CD14-positive monocyte (primary cell): ENCODE data around the gene TGM1. TPM values are rescaled to one million over a fixed set of nuclear protein-coding genes. Genes with fewer than 3 reads are reported as not detected.
"Not testable (repeated sequence)": the region's sequence is repeated elsewhere in the genome, so short reads cannot be mapped to it uniquely, and the experiment has no call there.

Experiments used
- DNase-seq, 3 donors: peaks; one replicate each; pipeline ENCODE4 v3.0.0-alpha.2; 2011 to 2022
- H2AFZ ChIP-seq: 2 replicates; pipeline ENCODE4 v1.6.0; 2012; ENCODE audit warnings: mild to moderate bottlenecking, low read depth, low read length, inconsistent platforms; ENCODE audit not compliant: insufficient read depth, poor library complexity, severe bottlenecking
- H3K27ac ChIP-seq, 2 donors: 1 replicate in 1 of 2; 2 replicates in 1 of 2; pipeline ENCODE4 v1.5.1; 2012 to 2013; ENCODE audit warnings: low read length in 2 of 2, control low read depth in 1 of 2, inconsistent platforms in 1 of 2, low read depth in 1 of 2, mild to moderate bottlenecking in 1 of 2
- H3K27me3 ChIP-seq, 2 donors: one replicate each; pipeline versions ENCODE4 v1.6.0 to v1.6.1; 2011 to 2013; ENCODE audit warnings: low read length in 2 of 2; ENCODE audit not compliant: control insufficient read depth in 2 of 2, insufficient read depth in 2 of 2
- H3K36me3 ChIP-seq, 2 donors: replicated peaks in 1 of 2; 1 replicate in 1 of 2; 2 replicates in 1 of 2; pipeline versions ENCODE4 v1.5.1 to v1.6.1; 2012 to 2013; ENCODE audit warnings: low read length in 2 of 2, control low read depth in 1 of 2, inconsistent platforms in 1 of 2, mild to moderate bottlenecking in 1 of 2; ENCODE audit not compliant: insufficient read depth in 2 of 2, control insufficient read depth in 1 of 2
- H3K4me1 ChIP-seq, 2 donors: 1 replicate in 1 of 2; 2 replicates in 1 of 2; pipeline versions ENCODE4 v1.5.1 to v1.6.1; 2012 to 2013; ENCODE audit warnings: low read length in 2 of 2, control low read depth in 1 of 2, inconsistent platforms in 1 of 2, mild to moderate bottlenecking in 1 of 2, moderate library complexity in 1 of 2; ENCODE audit not compliant: insufficient read depth in 2 of 2, control insufficient read depth in 1 of 2
- H3K4me2 ChIP-seq: replicated peaks from 2 replicates; pipeline ENCODE3; 2012; ENCODE audit warnings: low read length, moderate library complexity, mild to moderate bottlenecking; ENCODE audit not compliant: poor library complexity, severe bottlenecking; ENCODE audit errors: extremely low read depth
- H3K4me3 ChIP-seq, 3 experiments: fragments of 200-600 bp in 1 of 3; sonication (generic) in 1 of 3; replicated peaks in 1 of 3; 1 replicate in 2 of 3; 2 replicates in 1 of 3; pipeline ENCODE4 v1.5.1; 2011 to 2013; ENCODE audit warnings: low read length in 3 of 3, mild to moderate bottlenecking in 3 of 3, control low read depth in 2 of 3, low read depth in 2 of 3, inconsistent platforms in 1 of 3, moderate library complexity in 1 of 3
- H3K79me2 ChIP-seq: 2 replicates; pipeline ENCODE4 v1.6.0; 2012; ENCODE audit warnings: mild to moderate bottlenecking, control low read depth, inconsistent platforms, low read length, moderate library complexity; ENCODE audit not compliant: insufficient read depth
- H3K9ac ChIP-seq: 2 replicates; pipeline ENCODE4 v1.6.0; 2017; ENCODE audit warnings: low read length, mild to moderate bottlenecking; ENCODE audit not compliant: insufficient read depth, poor library complexity, severe bottlenecking
- H3K9me3 ChIP-seq, 2 donors: replicated peaks in 1 of 2; 1 replicate in 1 of 2; 2 replicates in 1 of 2; pipeline versions ENCODE4 v1.5.1 to v1.6.1; 2012 to 2013; ENCODE audit warnings: low read length in 2 of 2, control low read depth in 1 of 2; ENCODE audit not compliant: control insufficient read depth in 1 of 2, insufficient read depth in 1 of 2
- H4K20me1 ChIP-seq: 2 replicates; pipeline ENCODE4 v1.6.0; 2012; ENCODE audit warnings: mild to moderate bottlenecking, low read length, control low read depth, moderate library complexity; ENCODE audit not compliant: insufficient read depth
- H3K27ac Mint-ChIP-seq, 7 donors: one replicate each; pipeline ENCODE4 v1.8.0; 2020; ENCODE audit warnings: mild to moderate bottlenecking in 7 of 7, mixed read lengths in 7 of 7, moderate library complexity in 6 of 7, inconsistent platforms in 2 of 7
- H3K27me3 Mint-ChIP-seq, 3 donors: one replicate each; pipeline ENCODE4 v1.8.0; 2021 to 2022; ENCODE audit warnings: low read depth in 3 of 3, mild to moderate bottlenecking in 3 of 3, mixed read lengths in 3 of 3, moderate library complexity in 3 of 3, inconsistent platforms in 1 of 3
- H3K36me3 Mint-ChIP-seq, 2 donors: one replicate each; pipeline ENCODE4 v1.8.0; 2020; ENCODE audit warnings: mixed read lengths in 2 of 2, inconsistent platforms in 1 of 2, mild to moderate bottlenecking in 1 of 2
- H3K4me1 Mint-ChIP-seq: one replicate; pipeline ENCODE4 v1.8.0; 2020; ENCODE audit warnings: mild to moderate bottlenecking, mixed read lengths
- H3K4me3 Mint-ChIP-seq, 2 donors: one replicate each; pipeline ENCODE4 v1.8.0; 2020; ENCODE audit warnings: mild to moderate bottlenecking in 2 of 2, mixed read lengths in 2 of 2, moderate library complexity in 1 of 2
- H3K9me3 Mint-ChIP-seq, 7 donors: one replicate each; pipeline ENCODE4 v1.8.0; 2020 to 2022; ENCODE audit warnings: mixed read lengths in 7 of 7, mild to moderate bottlenecking in 6 of 7, moderate library complexity in 6 of 7, inconsistent platforms in 2 of 7
- WGBS: methylation state at CpG from one replicate; pipeline ENCODE4 v1.1.5; 2013; ENCODE audit warnings: missing lambda C conversion rate; ENCODE audit not compliant: insufficient coverage; 5-methylcytosine and 5-hydroxymethylcytosine counted together
- intact Hi-C, 2 donors: fragments of 100-400 bp; cut with micrococcal nuclease; formaldehyde crosslinking; loops; one replicate each; pipeline versions ENCODE4 v1.15.0 to v1.15.1; 2023
- polyA plus RNA-seq, 3 donors: library from polyadenylated mRNA; depleted of rRNA in 1 of 3; unstranded in 2 of 3; stranded (reverse) in 1 of 3; fragments of 300-500 nt in 2 of 3; fragments of >200 nt in 1 of 3; fragmentation: Illumina TruSeq in 2 of 3; gene quantifications; 1 replicate in 2 of 3; 2 replicates in 1 of 3; pipeline ENCODE4 v1.2.3, GENCODE V29; 2012 to 2021
- TF ChIP-seq, protein P1 (sequence below): fragments of 200-600 bp; IDR thresholded peaks from one replicate; pipeline ENCODE4 v1.8.0; 2022; ENCODE audit warnings: antibody characterized with exemption, mild to moderate bottlenecking

TGM1 gene
- polyA plus RNA-seq, 3 donors = 7.8 TPM; not detected in 2

DNA sequence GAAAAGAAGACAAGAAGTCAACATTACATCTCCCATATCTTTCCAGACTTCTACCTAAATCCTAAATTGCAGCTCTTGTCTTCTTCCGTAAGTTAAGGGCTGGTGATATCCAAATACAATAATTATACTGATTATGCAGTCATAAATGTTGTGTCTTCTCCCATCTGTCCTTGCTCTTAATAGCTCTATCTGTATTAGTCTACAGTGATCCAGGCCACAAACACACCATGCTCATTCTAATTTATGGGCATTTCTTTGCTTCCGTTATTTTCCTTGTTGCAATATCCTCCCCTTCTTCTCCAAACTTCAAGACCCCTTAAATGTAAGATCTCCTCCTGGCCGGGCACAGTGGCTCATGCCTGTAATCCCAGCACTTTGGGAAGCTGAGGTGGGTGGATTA, 43.5 kb downstream of the TGM1 start:
- H3K9me3 Mint-ChIP-seq = no peaks in the 10 kb centered on the region
- Histone ChIP-seq H3K4me3 (no peak overlapping the region), H2AFZ (no peak overlapping the region), H3K4me2 (no peak overlapping the region), H3K27me3 (no peaks in the 10 kb centered on the region), H3K4me1 (peaks cover 15 to 17% of the 10 kb centered on the region in 2 donors), H3K79me2 (peaks cover 53% of the 10 kb centered on the region), H3K36me3 (peaks cover 5 to 18% of the 10 kb centered on the region in 2 donors), H3K9me3 (no peaks in the 10 kb centered on the region), H3K9ac (no peak overlapping the region), H4K20me1 (peaks cover 5% of the 10 kb centered on the region), H3K27ac (no peak overlapping the region)
- H3K27me3 Mint-ChIP-seq = peaks cover 0 to 2% (median 1%) of the 10 kb centered on the region in 3 donors
- intact Hi-C loops = loop anchor here in 1 of 2 donors (10.0 kb wide), 1 partner anchor 85 kb away; the partner anchor contains the start of gene CIDEB
- H3K27ac Mint-ChIP-seq = no peak overlapping the region
- TF ChIP-seq, protein P1, sequence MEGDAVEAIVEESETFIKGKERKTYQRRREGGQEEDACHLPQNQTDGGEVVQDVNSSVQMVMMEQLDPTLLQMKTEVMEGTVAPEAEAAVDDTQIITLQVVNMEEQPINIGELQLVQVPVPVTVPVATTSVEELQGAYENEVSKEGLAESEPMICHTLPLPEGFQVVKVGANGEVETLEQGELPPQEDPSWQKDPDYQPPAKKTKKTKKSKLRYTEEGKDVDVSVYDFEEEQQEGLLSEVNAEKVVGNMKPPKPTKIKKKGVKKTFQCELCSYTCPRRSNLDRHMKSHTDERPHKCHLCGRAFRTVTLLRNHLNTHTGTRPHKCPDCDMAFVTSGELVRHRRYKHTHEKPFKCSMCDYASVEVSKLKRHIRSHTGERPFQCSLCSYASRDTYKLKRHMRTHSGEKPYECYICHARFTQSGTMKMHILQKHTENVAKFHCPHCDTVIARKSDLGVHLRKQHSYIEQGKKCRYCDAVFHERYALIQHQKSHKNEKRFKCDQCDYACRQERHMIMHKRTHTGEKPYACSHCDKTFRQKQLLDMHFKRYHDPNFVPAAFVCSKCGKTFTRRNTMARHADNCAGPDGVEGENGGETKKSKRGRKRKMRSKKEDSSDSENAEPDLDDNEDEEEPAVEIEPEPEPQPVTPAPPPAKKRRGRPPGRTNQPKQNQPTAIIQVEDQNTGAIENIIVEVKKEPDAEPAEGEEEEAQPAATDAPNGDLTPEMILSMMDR = no peak
- no peak overlapping the region for H3K4me3 Mint-ChIP-seq
- H3K4me1 Mint-ChIP-seq = peaks cover 12% of the 10 kb centered on the region
- DNase-seq = no peak
- WGBS = no CpG with 5 or more reads among the region's 3 CpGs
- H3K36me3 Mint-ChIP-seq = peaks cover 14 to 18% of the 10 kb centered on the region in 2 donors

DNA sequence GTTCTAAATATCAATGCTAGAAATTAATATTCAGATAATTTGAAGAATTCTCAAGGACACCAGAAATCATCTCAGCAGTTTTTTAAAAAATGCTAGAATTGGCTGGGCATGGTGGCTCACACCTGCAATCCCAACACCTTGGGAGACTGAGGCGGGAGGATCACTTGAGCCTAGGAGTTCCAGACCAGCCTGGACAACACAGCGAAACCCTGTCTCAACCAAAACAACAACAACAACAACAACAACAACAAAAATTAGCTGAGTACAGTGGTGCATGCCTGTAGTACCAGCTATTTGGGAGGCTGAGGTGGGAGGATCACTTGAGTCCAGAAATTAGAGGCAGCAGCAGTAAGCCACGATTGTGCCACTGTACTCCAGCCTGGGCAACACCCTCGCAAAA, 43.9 kb downstream of the TGM1 start:
- peaks cover 53% of the 10 kb centered on the region for H3K79me2 ChIP-seq
- no peak overlapping the region for H3K4me2 ChIP-seq
- H3K27me3 Mint-ChIP-seq = peaks cover 0 to 2% (median 1%) of the 10 kb centered on the region in 3 donors
- no peak overlapping the region for H3K9ac ChIP-seq
- TF ChIP-seq, protein P1 = no peak
- H3K36me3 ChIP-seq = peaks cover 5 to 14% of the 10 kb centered on the region in 2 donors
- no peaks in the 10 kb centered on the region for H3K27me3 ChIP-seq
- H3K36me3 Mint-ChIP-seq = peaks cover 16 to 21% of the 10 kb centered on the region in 2 donors
- H3K27ac ChIP-seq = no peak overlapping the region
- no peak overlapping the region for H3K4me3 ChIP-seq
- H2AFZ ChIP-seq = no peak overlapping the region
- intact Hi-C loops = loop anchor here in 1 of 2 donors (10.0 kb wide), 1 partner anchor 86 kb away; the partner anchor contains the start of gene CIDEB
- DNase-seq = no peak
- H3K4me3 Mint-ChIP-seq = no peak overlapping the region
- peaks cover under 1% of the 10 kb centered on the region for H4K20me1 ChIP-seq
- no CpG with 5 or more reads among the region's 4 CpGs for WGBS
- H3K9me3 ChIP-seq = no peaks in the 10 kb centered on the region
- H3K4me1 ChIP-seq = peaks cover 19 to 21% of the 10 kb centered on the region in 2 donors
- peaks cover 16% of the 10 kb centered on the region for H3K4me1 Mint-ChIP-seq
- H3K27ac Mint-ChIP-seq = peak overlapping the region in 1 of 7 donors; percentile 13
- no peaks in the 10 kb centered on the region for H3K9me3 Mint-ChIP-seq

DNA sequence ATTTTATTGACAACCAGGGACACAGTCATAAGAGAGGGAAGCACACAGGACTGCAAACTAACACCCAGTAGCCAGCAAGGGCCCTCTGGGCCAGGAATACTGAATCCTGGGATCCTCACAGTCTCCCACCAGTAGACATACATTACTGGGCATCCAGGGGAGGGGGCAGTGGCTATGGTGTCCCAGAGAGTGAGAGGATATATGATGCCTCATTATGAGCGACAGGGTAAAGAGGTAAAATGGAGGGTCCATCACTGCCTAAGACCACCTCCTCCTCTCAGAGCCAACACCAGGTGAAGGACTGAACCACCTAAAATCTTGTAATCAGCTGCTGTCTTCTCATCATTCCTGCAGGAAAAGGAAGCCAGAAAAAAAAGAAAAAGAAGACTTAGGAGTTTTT, 46.1 kb downstream of the TGM1 start:
- H3K79me2 ChIP-seq = peaks cover 40% of the 10 kb centered on the region
- WGBS = no CpG with 5 or more reads among the region's 1 CpG
- not testable (repeated sequence) for H4K20me1 ChIP-seq, H3K4me2 ChIP-seq, H3K4me3 ChIP-seq, H3K4me3 Mint-ChIP-seq, H3K9me3 Mint-ChIP-seq, DNase-seq, H3K27me3 Mint-ChIP-seq, H3K9ac ChIP-seq, H3K9me3 ChIP-seq, H3K27me3 ChIP-seq, H2AFZ ChIP-seq
- Mint-ChIP-seq H3K36me3 (peaks cover 16 to 21% of the 10 kb centered on the region in 2 donors), H3K27ac (peak overlapping the region; percentile 66 to 99 (median 97)), H3K4me1 (peaks cover 26% of the 10 kb centered on the region)
- intact Hi-C loops = loop anchor here (1.0 to 10.0 kb wide), 2 partner anchors 14 to 88 kb away; partner anchors contain the start of gene CIDEB (in 1 of the 2)
- peaks cover 5 to 14% of the 10 kb centered on the region in 2 donors for H3K36me3 ChIP-seq
- H3K4me1 ChIP-seq = peaks cover 30 to 36% of the 10 kb centered on the region in 2 donors
- peak overlapping the region in 1 of 2 donors; percentile 98 for H3K27ac ChIP-seq
